CD14-positive monocyte (primary cell): Measurements from ENCODE around the gene SH2B2. TPM values are rescaled to one million over a fixed set of nuclear protein-coding genes. Genes with fewer than 3 reads are reported as not detected.
A peak's percentile ranks its signal among the peaks of the same experiment; 100 is the strongest.
"Not testable (repeated sequence)": the region's sequence is repeated elsewhere in the genome, so short reads cannot be mapped to it uniquely, and the experiment has no call there.

Experiments
- DNase-seq, 3 donors: peaks; one replicate each; pipeline ENCODE4 v3.0.0-alpha.2; 2011 to 2022
- H2AFZ ChIP-seq: 2 replicates; pipeline ENCODE4 v1.6.0; 2012; ENCODE audit warnings: mild to moderate bottlenecking, low read depth, low read length, inconsistent platforms; ENCODE audit not compliant: insufficient read depth, poor library complexity, severe bottlenecking
- H3K27ac ChIP-seq, 2 donors: 1 replicate in 1 of 2; 2 replicates in 1 of 2; pipeline ENCODE4 v1.5.1; 2012 to 2013; ENCODE audit warnings: low read length in 2 of 2, control low read depth in 1 of 2, inconsistent platforms in 1 of 2, low read depth in 1 of 2, mild to moderate bottlenecking in 1 of 2
- H3K27me3 ChIP-seq, 2 donors: one replicate each; pipeline versions ENCODE4 v1.6.0 to v1.6.1; 2011 to 2013; ENCODE audit warnings: low read length in 2 of 2; ENCODE audit not compliant: control insufficient read depth in 2 of 2, insufficient read depth in 2 of 2
- H3K36me3 ChIP-seq, 2 donors: replicated peaks in 1 of 2; 1 replicate in 1 of 2; 2 replicates in 1 of 2; pipeline versions ENCODE4 v1.5.1 to v1.6.1; 2012 to 2013; ENCODE audit warnings: low read length in 2 of 2, control low read depth in 1 of 2, inconsistent platforms in 1 of 2, mild to moderate bottlenecking in 1 of 2; ENCODE audit not compliant: insufficient read depth in 2 of 2, control insufficient read depth in 1 of 2
- H3K4me1 ChIP-seq, 2 donors: 1 replicate in 1 of 2; 2 replicates in 1 of 2; pipeline versions ENCODE4 v1.5.1 to v1.6.1; 2012 to 2013; ENCODE audit warnings: low read length in 2 of 2, control low read depth in 1 of 2, inconsistent platforms in 1 of 2, mild to moderate bottlenecking in 1 of 2, moderate library complexity in 1 of 2; ENCODE audit not compliant: insufficient read depth in 2 of 2, control insufficient read depth in 1 of 2
- H3K4me2 ChIP-seq: replicated peaks from 2 replicates; pipeline ENCODE3; 2012; ENCODE audit warnings: low read length, moderate library complexity, mild to moderate bottlenecking; ENCODE audit not compliant: poor library complexity, severe bottlenecking; ENCODE audit errors: extremely low read depth
- H3K4me3 ChIP-seq, 3 experiments: fragments of 200-600 bp in 1 of 3; sonication (generic) in 1 of 3; replicated peaks in 1 of 3; 1 replicate in 2 of 3; 2 replicates in 1 of 3; pipeline ENCODE4 v1.5.1; 2011 to 2013; ENCODE audit warnings: low read length in 3 of 3, mild to moderate bottlenecking in 3 of 3, control low read depth in 2 of 3, low read depth in 2 of 3, inconsistent platforms in 1 of 3, moderate library complexity in 1 of 3
- H3K79me2 ChIP-seq: 2 replicates; pipeline ENCODE4 v1.6.0; 2012; ENCODE audit warnings: mild to moderate bottlenecking, control low read depth, inconsistent platforms, low read length, moderate library complexity; ENCODE audit not compliant: insufficient read depth
- H3K9ac ChIP-seq: 2 replicates; pipeline ENCODE4 v1.6.0; 2017; ENCODE audit warnings: low read length, mild to moderate bottlenecking; ENCODE audit not compliant: insufficient read depth, poor library complexity, severe bottlenecking
- H3K9me3 ChIP-seq, 2 donors: replicated peaks in 1 of 2; 1 replicate in 1 of 2; 2 replicates in 1 of 2; pipeline versions ENCODE4 v1.5.1 to v1.6.1; 2012 to 2013; ENCODE audit warnings: low read length in 2 of 2, control low read depth in 1 of 2; ENCODE audit not compliant: control insufficient read depth in 1 of 2, insufficient read depth in 1 of 2
- H4K20me1 ChIP-seq: 2 replicates; pipeline ENCODE4 v1.6.0; 2012; ENCODE audit warnings: mild to moderate bottlenecking, low read length, control low read depth, moderate library complexity; ENCODE audit not compliant: insufficient read depth
- H3K27ac Mint-ChIP-seq, 7 donors: one replicate each; pipeline ENCODE4 v1.8.0; 2020; ENCODE audit warnings: mild to moderate bottlenecking in 7 of 7, mixed read lengths in 7 of 7, moderate library complexity in 6 of 7, inconsistent platforms in 2 of 7
- H3K27me3 Mint-ChIP-seq, 3 donors: one replicate each; pipeline ENCODE4 v1.8.0; 2021 to 2022; ENCODE audit warnings: low read depth in 3 of 3, mild to moderate bottlenecking in 3 of 3, mixed read lengths in 3 of 3, moderate library complexity in 3 of 3, inconsistent platforms in 1 of 3
- H3K36me3 Mint-ChIP-seq, 2 donors: one replicate each; pipeline ENCODE4 v1.8.0; 2020; ENCODE audit warnings: mixed read lengths in 2 of 2, inconsistent platforms in 1 of 2, mild to moderate bottlenecking in 1 of 2
- H3K4me1 Mint-ChIP-seq: one replicate; pipeline ENCODE4 v1.8.0; 2020; ENCODE audit warnings: mild to moderate bottlenecking, mixed read lengths
- H3K4me3 Mint-ChIP-seq, 2 donors: one replicate each; pipeline ENCODE4 v1.8.0; 2020; ENCODE audit warnings: mild to moderate bottlenecking in 2 of 2, mixed read lengths in 2 of 2, moderate library complexity in 1 of 2
- H3K9me3 Mint-ChIP-seq, 7 donors: one replicate each; pipeline ENCODE4 v1.8.0; 2020 to 2022; ENCODE audit warnings: mixed read lengths in 7 of 7, mild to moderate bottlenecking in 6 of 7, moderate library complexity in 6 of 7, inconsistent platforms in 2 of 7
- WGBS: methylation state at CpG from one replicate; pipeline ENCODE4 v1.1.5; 2013; ENCODE audit warnings: missing lambda C conversion rate; ENCODE audit not compliant: insufficient coverage; 5-methylcytosine and 5-hydroxymethylcytosine counted together
- intact Hi-C, 2 donors: fragments of 100-400 bp; cut with micrococcal nuclease; formaldehyde crosslinking; loops; one replicate each; pipeline versions ENCODE4 v1.15.0 to v1.15.1; 2023
- polyA plus RNA-seq, 3 donors: library from polyadenylated mRNA; depleted of rRNA in 1 of 3; unstranded in 2 of 3; stranded (reverse) in 1 of 3; fragments of 300-500 nt in 2 of 3; fragments of >200 nt in 1 of 3; fragmentation: Illumina TruSeq in 2 of 3; gene quantifications; 1 replicate in 2 of 3; 2 replicates in 1 of 3; pipeline ENCODE4 v1.2.3, GENCODE V29; 2012 to 2021
- TF ChIP-seq, protein P1 (sequence below): fragments of 200-600 bp; IDR thresholded peaks from one replicate; pipeline ENCODE4 v1.8.0; 2022; ENCODE audit warnings: antibody characterized with exemption, mild to moderate bottlenecking

The SH2B2 gene
- polyA plus RNA-seq, 3 donors, result 3.8 to 26.3 (median 4.7) TPM

- Histone ChIP-seq H3K36me3 (peaks cover 31 to 37% of the 10 kb centered on the region in 2 donors), H3K4me1 (no peaks in the 10 kb centered on the region), H3K9me3 (no peaks in the 10 kb centered on the region), H4K20me1 (peaks cover 6% of the 10 kb centered on the region), H2AFZ (no peak overlapping the region), H3K27ac (no peak overlapping the region), H3K4me3 (no peak overlapping the region), H3K79me2 (no peaks in the 10 kb centered on the region), H3K27me3 (no peaks in the 10 kb centered on the region), H3K4me2 (no peak overlapping the region), H3K9ac (no peak overlapping the region)
- 77% methylated on average over 4 of the region's 8 CpGs for WGBS
- peaks cover 7% of the 10 kb centered on the region for H3K4me1 Mint-ChIP-seq
- peaks cover 31 to 40% of the 10 kb centered on the region in 2 donors for H3K36me3 Mint-ChIP-seq
- TF ChIP-seq, protein P1, sequence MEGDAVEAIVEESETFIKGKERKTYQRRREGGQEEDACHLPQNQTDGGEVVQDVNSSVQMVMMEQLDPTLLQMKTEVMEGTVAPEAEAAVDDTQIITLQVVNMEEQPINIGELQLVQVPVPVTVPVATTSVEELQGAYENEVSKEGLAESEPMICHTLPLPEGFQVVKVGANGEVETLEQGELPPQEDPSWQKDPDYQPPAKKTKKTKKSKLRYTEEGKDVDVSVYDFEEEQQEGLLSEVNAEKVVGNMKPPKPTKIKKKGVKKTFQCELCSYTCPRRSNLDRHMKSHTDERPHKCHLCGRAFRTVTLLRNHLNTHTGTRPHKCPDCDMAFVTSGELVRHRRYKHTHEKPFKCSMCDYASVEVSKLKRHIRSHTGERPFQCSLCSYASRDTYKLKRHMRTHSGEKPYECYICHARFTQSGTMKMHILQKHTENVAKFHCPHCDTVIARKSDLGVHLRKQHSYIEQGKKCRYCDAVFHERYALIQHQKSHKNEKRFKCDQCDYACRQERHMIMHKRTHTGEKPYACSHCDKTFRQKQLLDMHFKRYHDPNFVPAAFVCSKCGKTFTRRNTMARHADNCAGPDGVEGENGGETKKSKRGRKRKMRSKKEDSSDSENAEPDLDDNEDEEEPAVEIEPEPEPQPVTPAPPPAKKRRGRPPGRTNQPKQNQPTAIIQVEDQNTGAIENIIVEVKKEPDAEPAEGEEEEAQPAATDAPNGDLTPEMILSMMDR, result no peak
- peak overlapping the region in 2 of 7 donors; percentile 12 to 57 for H3K27ac Mint-ChIP-seq
- intact Hi-C loops, result no loop called here
- no peak for DNase-seq
- peaks cover 3 to 7% (median 3%) of the 10 kb centered on the region in 3 donors for H3K27me3 Mint-ChIP-seq
- H3K4me3 Mint-ChIP-seq, result peak overlapping the region in 1 of 2 donors; percentile 31
- H3K9me3 Mint-ChIP-seq, result peaks cover 0 to 4% (median 0%) of the 10 kb centered on the region in 7 donors
These were observed 35.6 kb downstream of the SH2B2 start for GRCh38 chr7:102322202-102322715.

GRCh38 chr7:102323914-102324195, 37.2 kb downstream of the SH2B2 start:
- Histone ChIP-seq H3K36me3 (peaks cover 15 to 21% of the 10 kb centered on the region in 2 donors), H4K20me1 (no peaks in the 10 kb centered on the region), H3K4me2 (no peak overlapping the region), H2AFZ (no peak overlapping the region), H3K4me1 (peaks cover 0 to 4% of the 10 kb centered on the region in 2 donors), H3K9ac (no peak overlapping the region), H3K27me3 (no peaks in the 10 kb centered on the region), H3K79me2 (no peaks in the 10 kb centered on the region), H3K27ac (no peak overlapping the region), H3K4me3 (no peak overlapping the region), H3K9me3 (no peaks in the 10 kb centered on the region)
- no peak overlapping the region for H3K4me3 Mint-ChIP-seq
- H3K27me3 Mint-ChIP-seq, result peaks cover 5 to 13% (median 6%) of the 10 kb centered on the region in 3 donors
- H3K27ac Mint-ChIP-seq, result no peak overlapping the region
- peaks cover 19% of the 10 kb centered on the region for H3K4me1 Mint-ChIP-seq
- peaks cover 20 to 24% of the 10 kb centered on the region in 2 donors for H3K36me3 Mint-ChIP-seq
- DNase-seq, result no peak
- WGBS, result 83% methylated on average over 4 of the region's 5 CpGs
- peaks cover 0 to 4% (median 0%) of the 10 kb centered on the region in 7 donors for H3K9me3 Mint-ChIP-seq
- intact Hi-C loops, result no loop called here
- TF ChIP-seq, protein P1, result no peak

GRCh38 chr7:102325106-102325505, 38.4 kb downstream of the SH2B2 start:
- H2AFZ ChIP-seq, H3K79me2 ChIP-seq, H3K4me3 ChIP-seq, H3K4me3 Mint-ChIP-seq, H3K27me3 ChIP-seq, H3K4me1 ChIP-seq, H4K20me1 ChIP-seq, H3K9ac ChIP-seq, H3K4me2 ChIP-seq, DNase-seq, H3K27ac Mint-ChIP-seq, intact Hi-C loops, H3K9me3 Mint-ChIP-seq, H3K27ac ChIP-seq, H3K9me3 ChIP-seq, H3K36me3 ChIP-seq: not testable (repeated sequence)
- H3K4me1 Mint-ChIP-seq, result peaks cover 24% of the 10 kb centered on the region
- H3K27me3 Mint-ChIP-seq, result peaks cover 5 to 15% (median 6%) of the 10 kb centered on the region in 3 donors
- peaks cover 11 to 14% of the 10 kb centered on the region in 2 donors for H3K36me3 Mint-ChIP-seq
- WGBS, result 89% methylated on average over 5 of the region's 11 CpGs
